ENCODE measurements around the gene FOXK1.
"Not testable (repeated sequence)": the region's sequence is repeated elsewhere in the genome, so short reads cannot be mapped to it uniquely, and the experiment has no call there.

FOXK1 gene

DNA sequence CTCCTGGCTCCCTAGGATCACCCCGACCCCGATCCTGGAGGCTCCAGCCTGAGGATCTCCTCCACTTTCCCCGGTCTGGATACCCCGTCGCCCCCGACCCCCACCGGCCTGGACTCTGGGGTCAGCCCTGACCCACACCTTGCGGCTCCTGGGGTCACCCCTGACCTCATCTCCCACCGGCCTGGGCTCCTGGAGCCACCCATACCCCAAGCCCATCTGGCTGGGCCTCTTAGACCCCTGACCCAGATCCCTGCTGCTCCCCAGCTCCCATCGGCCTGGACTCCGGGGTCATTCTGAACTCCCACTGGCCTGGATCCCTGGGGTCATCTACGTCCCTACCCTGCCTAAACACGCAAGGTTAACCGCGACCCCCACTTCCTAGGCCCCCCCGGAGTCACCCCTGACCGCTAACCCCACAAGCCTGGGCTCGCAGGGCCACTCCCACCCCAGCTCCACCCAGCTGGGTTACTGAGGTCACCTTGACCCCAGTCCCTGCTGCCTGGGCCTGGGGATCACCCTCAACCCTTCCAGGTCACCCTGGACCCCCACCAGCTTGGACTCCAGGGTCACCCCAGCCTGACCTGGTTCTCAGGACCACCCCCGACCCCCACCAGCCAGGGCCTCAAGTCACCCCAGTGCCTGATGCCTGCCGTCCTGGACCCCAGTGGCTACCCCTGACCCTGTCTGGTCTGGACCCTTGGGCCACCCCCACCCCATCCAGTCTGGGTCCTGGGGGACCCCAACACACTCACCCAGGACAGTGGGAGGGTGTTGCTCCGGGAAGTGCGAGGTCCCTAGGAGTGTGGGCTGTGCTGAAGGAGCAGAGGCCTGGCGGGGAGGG is 1.2 kb downstream of the FOXK1 start:
- in situ Hi-C loops (cut with HindIII; ENCODE audit: low sequenced_read_pairs) = no loop called here
- TF ChIP-seq, protein P1, sequence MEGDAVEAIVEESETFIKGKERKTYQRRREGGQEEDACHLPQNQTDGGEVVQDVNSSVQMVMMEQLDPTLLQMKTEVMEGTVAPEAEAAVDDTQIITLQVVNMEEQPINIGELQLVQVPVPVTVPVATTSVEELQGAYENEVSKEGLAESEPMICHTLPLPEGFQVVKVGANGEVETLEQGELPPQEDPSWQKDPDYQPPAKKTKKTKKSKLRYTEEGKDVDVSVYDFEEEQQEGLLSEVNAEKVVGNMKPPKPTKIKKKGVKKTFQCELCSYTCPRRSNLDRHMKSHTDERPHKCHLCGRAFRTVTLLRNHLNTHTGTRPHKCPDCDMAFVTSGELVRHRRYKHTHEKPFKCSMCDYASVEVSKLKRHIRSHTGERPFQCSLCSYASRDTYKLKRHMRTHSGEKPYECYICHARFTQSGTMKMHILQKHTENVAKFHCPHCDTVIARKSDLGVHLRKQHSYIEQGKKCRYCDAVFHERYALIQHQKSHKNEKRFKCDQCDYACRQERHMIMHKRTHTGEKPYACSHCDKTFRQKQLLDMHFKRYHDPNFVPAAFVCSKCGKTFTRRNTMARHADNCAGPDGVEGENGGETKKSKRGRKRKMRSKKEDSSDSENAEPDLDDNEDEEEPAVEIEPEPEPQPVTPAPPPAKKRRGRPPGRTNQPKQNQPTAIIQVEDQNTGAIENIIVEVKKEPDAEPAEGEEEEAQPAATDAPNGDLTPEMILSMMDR (IDR thresholded peaks at IDR 0.05; ENCODE audit: low read depth, low read length, missing control alignments) = no peak
- DNase-seq (ENCODE audit: low read depth) = no peak
- peak overlapping the region; percentile 88 for H3K4me3 ChIP-seq (ENCODE audit: low read depth, low read length)

DNA sequence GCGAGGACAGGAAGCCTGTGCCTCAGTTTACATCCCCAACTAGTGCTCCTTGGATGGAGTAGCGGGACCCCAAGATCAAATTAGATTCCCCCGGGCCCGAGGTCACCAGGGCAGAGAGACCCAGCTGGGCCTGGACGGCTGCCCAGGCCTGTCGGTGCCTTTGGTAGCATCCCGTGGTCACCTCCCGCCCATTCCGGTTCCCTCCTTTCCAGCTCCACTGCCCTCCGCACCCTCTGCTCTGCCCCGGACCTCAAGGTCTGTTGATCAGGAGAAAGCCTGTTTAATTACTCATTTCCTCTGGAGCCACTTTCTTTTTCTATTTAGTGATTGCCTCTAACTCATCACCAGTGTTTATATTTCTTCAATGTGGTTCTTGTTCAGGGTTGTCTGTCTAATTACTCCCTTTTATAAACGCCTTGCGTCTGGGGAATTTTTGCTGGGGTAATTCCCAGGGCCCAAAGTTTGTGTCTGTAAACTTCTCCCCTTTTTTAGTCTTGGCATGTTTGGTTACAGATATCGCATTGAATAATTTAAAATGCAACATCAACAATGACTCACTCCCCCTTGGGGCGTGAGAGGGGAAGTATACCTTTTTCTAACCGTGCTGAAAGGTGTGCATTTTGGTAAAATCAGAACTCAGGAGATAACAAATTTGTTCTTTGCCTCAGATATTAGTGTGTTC is 1.9 kb downstream of the FOXK1 start:
- in situ Hi-C loops (cut with HindIII; ENCODE audit: low sequenced_read_pairs) = no loop called here
- TF ChIP-seq, protein P1 (IDR thresholded peaks at IDR 0.05; ENCODE audit: low read depth, low read length, missing control alignments) = peak; percentile 30

DNA sequence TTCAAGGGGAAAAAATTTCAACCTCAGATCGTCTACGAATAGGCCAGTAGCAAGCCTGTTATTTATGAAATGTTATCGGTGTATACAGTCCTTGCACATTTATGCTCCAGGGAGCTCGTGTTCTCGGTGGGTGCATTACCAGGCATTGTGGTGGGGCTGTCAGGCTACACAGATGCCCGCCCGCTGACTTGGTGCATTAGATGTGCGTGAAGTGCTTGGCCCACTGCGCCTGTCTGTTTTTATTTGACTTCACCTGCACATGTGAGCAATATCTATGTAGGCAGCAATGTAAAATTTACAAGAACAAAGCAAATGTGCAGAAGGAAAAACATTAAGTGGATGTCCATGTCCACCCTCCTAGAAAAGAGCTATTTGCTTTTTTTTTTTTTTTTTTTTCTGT is 2.8 kb downstream of the FOXK1 start:
- in situ Hi-C loops (cut with HindIII; ENCODE audit: low sequenced_read_pairs) = no loop called here
- no peak for DNase-seq (ENCODE audit: low read depth)
- TF ChIP-seq, protein P1 (IDR thresholded peaks at IDR 0.05; ENCODE audit: low read depth, low read length, missing control alignments) = no peak
- H3K4me3 ChIP-seq (ENCODE audit: low read depth, low read length) = peak overlapping the region; percentile 88

More for the DNA sequence above, 1.9 kb downstream of the FOXK1 start:
- DNase-seq (ENCODE audit: low read depth) = no peak
- H3K4me3 ChIP-seq (ENCODE audit: low read depth, low read length) = peak overlapping the region; percentile 88

DNA sequence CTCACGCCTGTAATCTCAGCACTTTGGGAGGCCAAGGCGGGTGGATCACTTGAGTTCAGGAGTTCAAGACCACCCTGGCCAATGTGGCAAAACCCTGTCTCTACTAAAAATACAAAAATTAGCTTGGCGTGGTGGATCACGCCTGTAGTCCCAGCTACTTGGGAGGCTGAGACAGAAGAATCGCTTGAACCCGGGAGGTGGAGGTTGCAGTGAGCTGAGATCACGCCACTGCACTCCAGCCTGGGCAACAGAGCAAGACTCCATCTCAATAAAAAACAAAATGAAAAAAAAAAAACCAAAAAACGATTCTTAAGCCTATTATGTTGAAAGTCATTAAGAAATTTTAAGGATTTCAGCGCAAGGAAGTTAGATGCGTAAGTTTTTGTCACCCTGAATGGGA is 3.6 kb downstream of the FOXK1 start:
- in situ Hi-C loops (cut with HindIII; ENCODE audit: low sequenced_read_pairs); H3K4me3 ChIP-seq (ENCODE audit: low read depth, low read length); DNase-seq (ENCODE audit: low read depth): not testable (repeated sequence)

DNA sequence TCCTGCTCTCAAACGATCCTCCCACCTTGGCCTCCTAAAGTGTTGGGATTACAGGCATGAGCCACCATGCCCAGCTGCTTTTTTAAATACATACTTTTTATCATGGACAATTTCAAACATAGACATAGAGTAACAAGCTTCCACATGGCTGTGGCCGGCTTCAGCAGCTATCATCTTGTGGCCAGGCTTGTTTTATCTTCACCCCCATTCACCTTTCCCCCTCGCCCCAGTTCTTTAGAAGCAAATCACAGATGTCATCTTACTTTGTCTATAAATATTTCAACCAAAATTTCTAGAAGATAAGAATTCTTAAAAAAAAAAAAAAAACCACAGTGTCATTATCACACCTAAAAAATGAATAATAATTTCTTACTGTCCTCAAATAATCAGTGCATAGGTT is 5.9 kb downstream of the FOXK1 start:
- in situ Hi-C loops (cut with HindIII; ENCODE audit: low sequenced_read_pairs) = no loop called here
- TF ChIP-seq, protein P1 (IDR thresholded peaks at IDR 0.05; ENCODE audit: low read depth, low read length, missing control alignments) = no peak
- DNase-seq (ENCODE audit: low read depth) = no peak
- H3K4me3 ChIP-seq (ENCODE audit: low read depth, low read length) = no peak overlapping the region

DNA sequence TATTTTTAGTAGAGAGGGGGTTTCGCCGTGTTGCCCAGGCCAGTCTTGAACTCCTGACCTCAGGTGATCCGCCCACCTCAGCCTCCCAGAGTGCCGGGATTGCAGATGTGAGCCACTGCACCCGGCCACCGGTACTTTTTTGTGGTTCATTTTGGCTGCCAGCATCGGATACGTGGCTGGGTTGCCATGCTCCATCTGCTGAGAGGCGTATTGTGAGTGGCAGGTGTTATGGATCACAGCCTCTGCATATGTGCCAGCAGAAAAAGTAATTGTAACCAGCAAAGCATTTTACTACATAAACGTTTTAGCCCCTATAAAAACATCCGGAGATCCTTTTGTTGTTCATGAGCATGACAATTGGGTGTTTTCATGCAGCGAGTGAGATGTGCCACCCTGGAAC is 7.1 kb downstream of the FOXK1 start:
- no peak for DNase-seq (ENCODE audit: low read depth)
- TF ChIP-seq, protein P1 (IDR thresholded peaks at IDR 0.05; ENCODE audit: low read depth, low read length, missing control alignments) = no peak
- in situ Hi-C loops (cut with HindIII; ENCODE audit: low sequenced_read_pairs) = no loop called here

DNA sequence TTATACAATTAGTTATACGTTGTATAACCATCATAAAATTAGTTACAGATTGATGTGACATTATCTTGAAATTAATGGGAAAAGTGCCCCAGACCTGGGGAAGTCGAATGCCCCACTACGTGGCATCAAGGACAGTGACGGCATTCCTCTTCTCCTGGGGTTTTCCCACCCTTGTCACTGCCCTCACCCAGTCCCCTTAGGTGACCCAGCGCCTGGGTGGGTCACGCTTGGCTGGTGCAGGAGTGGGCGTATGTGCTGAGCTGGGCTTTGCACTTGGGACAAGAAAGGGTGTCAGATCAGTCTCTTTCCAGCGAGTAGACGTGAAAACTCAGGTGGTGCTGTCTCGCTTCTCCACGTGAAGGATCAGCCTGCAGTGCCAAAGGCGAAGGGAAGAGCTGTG is 7.6 kb downstream of the FOXK1 start:
- in situ Hi-C loops (cut with HindIII; ENCODE audit: low sequenced_read_pairs) = loop anchor here (5.0 kb wide), 1 partner anchor 43 kb away; no protein-coding TSS in a partner anchor
- DNase-seq (ENCODE audit: low read depth) = no peak
- TF ChIP-seq, protein P1 (IDR thresholded peaks at IDR 0.05; ENCODE audit: low read depth, low read length, missing control alignments) = no peak
- no peak overlapping the region for H3K4me3 ChIP-seq (ENCODE audit: low read depth, low read length)

More for the DNA sequence above, 7.1 kb downstream of the FOXK1 start:
- no peak overlapping the region for H3K4me3 ChIP-seq (ENCODE audit: low read depth, low read length)

Measured in astrocyte of the cerebellum (primary cell).